Heart left ventricle (tissue), 13 donors: ENCODE data around the gene IFI27.

Experiments
- POLR2A ChIP-seq, 2 donors: fragments of 450-650 bp; IDR thresholded peaks; one replicate each; pipeline ENCODE4 v1.6.1; 2017; ENCODE audit warnings: antibody characterized with exemption in 2 of 2, mild to moderate bottlenecking in 2 of 2, moderate library complexity in 2 of 2
- TF ChIP-seq, protein P1 (sequence below), 12 donors: fragments of 200-600 bp; sonication (generic) in 4 of 12; IDR thresholded peaks; one replicate each; pipeline versions ENCODE4 v1.5.0 to v1.8.0; 2018 to 2022; ENCODE audit warnings: antibody characterized with exemption in 12 of 12, mild to moderate bottlenecking in 5 of 12
- donor health status: ischemic (EF 13 %, LVEDD 7.1; RV severe dilation, severe dysfunction).
- donor health status: DM: no; HTN: yes; CAD: no.
- donor health status: DM: no; HTN: no; CAD: no.
- donor health status: ischemic (EF 25% LVEDD 6.9; RV normal size, moderate dysfunction).
- donor health status: ischemic (EF 25% LVEDD 5.7; RV mildly dilated, moderate dysfunction).
- donor health status: ischemic (EF 35%, LVEDD 5.7; RV mildly dilated, moderate dysfunction).
- donor health status: nonischemic (EF 11% LVEDD 7.7; RV severe dilation, severe dysfunction).
- donor health status: DM: yes; HTN: yes; CAD: no.
- donor health status: PGD.
- donor health status: ischemic (EF 29% LVEDD 5.4; RV normal size, mild dysfunction).
- donor health status: nonischemic (EF 23%, LVEDD 6.1; RV moderate dilation, normal function).

DNA sequence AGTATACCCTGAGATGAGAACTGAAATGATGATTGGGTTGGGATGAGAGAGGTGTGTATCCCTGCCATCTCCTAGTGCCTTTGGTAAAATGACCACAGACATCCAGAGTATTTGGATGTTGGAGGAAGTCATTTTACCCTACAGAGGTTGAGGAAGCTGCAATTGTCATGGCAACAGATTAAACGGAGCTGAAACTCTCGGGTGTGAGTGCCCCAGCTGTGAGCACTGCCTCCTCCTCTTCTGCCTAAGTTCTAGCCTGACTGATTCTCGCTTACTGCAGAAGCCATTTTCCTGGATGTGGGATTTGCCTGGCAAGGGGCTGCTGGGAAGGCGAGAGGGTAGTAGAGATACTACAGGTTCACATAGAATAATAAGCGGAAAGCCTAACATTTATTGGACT, 53.3 kb downstream of the IFI27 start:
- TF ChIP-seq, protein P1, sequence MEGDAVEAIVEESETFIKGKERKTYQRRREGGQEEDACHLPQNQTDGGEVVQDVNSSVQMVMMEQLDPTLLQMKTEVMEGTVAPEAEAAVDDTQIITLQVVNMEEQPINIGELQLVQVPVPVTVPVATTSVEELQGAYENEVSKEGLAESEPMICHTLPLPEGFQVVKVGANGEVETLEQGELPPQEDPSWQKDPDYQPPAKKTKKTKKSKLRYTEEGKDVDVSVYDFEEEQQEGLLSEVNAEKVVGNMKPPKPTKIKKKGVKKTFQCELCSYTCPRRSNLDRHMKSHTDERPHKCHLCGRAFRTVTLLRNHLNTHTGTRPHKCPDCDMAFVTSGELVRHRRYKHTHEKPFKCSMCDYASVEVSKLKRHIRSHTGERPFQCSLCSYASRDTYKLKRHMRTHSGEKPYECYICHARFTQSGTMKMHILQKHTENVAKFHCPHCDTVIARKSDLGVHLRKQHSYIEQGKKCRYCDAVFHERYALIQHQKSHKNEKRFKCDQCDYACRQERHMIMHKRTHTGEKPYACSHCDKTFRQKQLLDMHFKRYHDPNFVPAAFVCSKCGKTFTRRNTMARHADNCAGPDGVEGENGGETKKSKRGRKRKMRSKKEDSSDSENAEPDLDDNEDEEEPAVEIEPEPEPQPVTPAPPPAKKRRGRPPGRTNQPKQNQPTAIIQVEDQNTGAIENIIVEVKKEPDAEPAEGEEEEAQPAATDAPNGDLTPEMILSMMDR (IDR thresholded peaks at IDR 0.05): no peak
- TF ChIP-seq POLR2A (IDR thresholded peaks at IDR 0.05): no peak
